Measurements from ENCODE around the gene DGLUCY.

Gene DGLUCY

DNA sequence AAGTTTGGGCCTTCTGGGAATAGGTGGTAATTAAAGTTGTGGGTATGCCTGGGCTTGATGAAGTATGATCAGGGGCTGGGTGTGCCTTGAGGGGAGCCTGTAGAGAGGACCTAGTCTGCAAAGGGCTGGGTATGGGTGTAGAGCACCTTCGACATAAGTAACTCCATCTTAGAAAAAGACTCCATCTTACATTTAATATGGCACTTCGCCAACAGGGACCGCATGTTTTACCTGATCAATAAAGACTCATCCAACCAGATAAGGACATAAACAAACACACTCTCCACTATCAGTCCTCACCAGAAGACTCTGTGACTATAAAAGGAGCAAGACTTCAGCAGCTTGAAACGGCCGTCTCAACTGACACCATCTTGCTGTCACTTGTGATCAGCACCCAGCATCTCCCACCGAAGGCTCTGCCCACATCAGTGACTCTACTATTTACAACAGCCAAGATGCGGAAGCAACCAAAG is 154.1 kb downstream of the DGLUCY start:
- Histone ChIP-seq H3K4me1 (ENCODE audit: control insufficient read depth, low read depth, low read length) (no peaks in the 10 kb centered on the region), H3K27ac (ENCODE audit: low read length) (no peak overlapping the region), H3K27me3 (ENCODE audit: control insufficient read depth, insufficient read depth, low read length) (peaks cover 31% of the 10 kb centered on the region), H3K9ac (ENCODE audit: low read length) (no peak overlapping the region), H3K36me3 (ENCODE audit: control insufficient read depth, low read depth, low read length) (peaks cover 4% of the 10 kb centered on the region), H3K4me3 (ENCODE audit: low read length) (no peak overlapping the region), H3K9me3 (ENCODE audit: control insufficient read depth, low read depth, low read length) (no peaks in the 10 kb centered on the region)

DNA sequence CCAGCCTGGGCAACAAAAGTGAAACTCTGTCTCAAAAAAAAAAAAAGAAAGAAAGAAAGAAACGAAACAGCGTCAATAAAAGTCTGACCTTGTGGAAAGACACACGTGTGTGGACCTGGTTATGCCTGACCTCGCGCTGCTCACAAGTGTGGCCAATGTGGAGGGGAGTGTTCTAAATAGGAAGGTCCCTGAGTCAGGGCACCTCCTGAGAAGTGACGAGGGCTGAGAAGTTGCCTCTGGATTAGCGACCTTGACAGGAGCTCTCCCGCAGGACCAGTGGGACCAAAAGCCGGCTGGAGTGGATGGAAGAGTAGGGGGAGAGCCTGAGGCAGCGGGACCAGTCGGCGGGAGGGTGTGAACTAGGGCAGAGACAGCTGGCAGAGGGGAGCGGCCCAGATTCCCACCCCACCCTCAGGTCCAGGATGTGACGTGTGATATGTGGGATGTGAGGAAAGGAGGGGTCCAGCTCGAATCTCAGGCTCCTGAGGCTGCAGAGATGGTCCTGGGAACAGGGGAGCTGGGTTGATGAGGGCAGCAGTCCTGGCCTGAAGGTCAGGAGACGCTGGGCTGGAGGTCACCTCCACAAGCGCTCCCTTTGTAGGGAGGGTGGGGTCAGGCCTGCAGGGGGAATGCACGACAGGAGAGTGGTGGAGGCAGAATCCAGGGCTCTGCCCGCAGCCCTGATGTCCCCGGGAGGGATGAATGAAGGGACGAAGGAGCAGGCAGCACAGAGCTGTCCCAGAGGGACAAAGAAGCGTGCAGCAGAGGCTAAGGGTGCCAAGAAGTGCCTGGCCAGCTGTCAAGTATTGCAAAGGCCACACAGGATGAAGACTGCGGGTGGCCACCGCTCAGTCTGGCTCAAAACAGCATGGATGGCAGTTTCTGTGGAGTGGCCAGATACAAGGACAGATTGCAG is 155.5 kb downstream of the DGLUCY start:
- Histone ChIP-seq H3K4me3 (ENCODE audit: low read length) (no peak overlapping the region), H3K27me3 (ENCODE audit: control insufficient read depth, insufficient read depth, low read length) (peaks cover 18% of the 10 kb centered on the region), H3K4me1 (ENCODE audit: control insufficient read depth, low read depth, low read length) (no peaks in the 10 kb centered on the region), H3K36me3 (ENCODE audit: control insufficient read depth, low read depth, low read length) (peaks cover 7% of the 10 kb centered on the region), H3K9me3 (ENCODE audit: control insufficient read depth, low read depth, low read length) (no peaks in the 10 kb centered on the region), H3K27ac (ENCODE audit: low read length) (no peak overlapping the region), H3K9ac (ENCODE audit: low read length) (no peak overlapping the region)

DNA sequence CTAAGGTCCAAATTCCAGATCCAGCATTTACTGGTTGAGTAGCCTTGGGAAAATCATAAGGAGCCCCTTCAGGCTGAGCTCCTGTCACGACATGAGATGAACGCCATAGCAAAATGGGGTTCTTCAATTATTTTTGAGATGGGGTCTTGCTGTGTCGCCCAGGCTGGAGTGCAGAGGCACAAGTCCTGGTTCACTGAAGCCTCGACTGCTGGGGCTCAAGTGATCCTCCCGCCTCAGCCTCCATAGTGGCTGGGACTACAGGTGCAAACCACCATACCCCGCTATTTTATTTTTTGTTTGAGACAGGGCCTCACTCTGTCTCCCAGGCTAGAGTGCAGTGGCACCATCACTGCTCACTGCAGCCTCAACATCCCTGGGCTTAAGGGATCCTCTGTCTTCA is 156.3 kb downstream of the DGLUCY start:
- Histone ChIP-seq H3K4me3 (ENCODE audit: low read length) (no peak overlapping the region), H3K36me3 (ENCODE audit: control insufficient read depth, low read depth, low read length) (peaks cover 7% of the 10 kb centered on the region), H3K27ac (ENCODE audit: low read length) (no peak overlapping the region), H3K9me3 (ENCODE audit: control insufficient read depth, low read depth, low read length) (no peaks in the 10 kb centered on the region), H3K27me3 (ENCODE audit: control insufficient read depth, insufficient read depth, low read length) (peaks cover 9% of the 10 kb centered on the region), H3K9ac (ENCODE audit: low read length) (no peak overlapping the region), H3K4me1 (ENCODE audit: control insufficient read depth, low read depth, low read length) (no peaks in the 10 kb centered on the region)

DNA sequence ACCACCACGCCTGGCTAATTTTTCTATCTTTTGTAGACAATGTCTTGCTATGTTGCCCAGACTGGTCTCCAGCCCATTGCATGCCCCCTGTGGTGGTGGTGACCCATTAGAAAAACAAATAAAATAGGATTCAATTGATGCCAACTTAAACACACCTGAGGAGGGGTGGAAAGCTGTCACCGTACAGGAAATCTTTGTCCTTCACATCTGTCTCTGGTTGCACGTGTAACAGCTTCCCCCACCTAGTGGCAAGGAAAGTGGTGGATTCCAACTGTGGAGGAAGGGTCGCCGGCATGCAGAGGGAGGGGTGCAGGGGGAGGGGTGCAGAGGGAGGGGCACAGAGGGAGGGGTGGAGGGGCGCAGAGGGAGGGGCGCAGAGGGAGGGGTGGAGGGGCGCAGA is 156.7 kb downstream of the DGLUCY start:
- Histone ChIP-seq H3K9me3 (ENCODE audit: control insufficient read depth, low read depth, low read length) (no peaks in the 10 kb centered on the region), H3K4me3 (ENCODE audit: low read length) (no peak overlapping the region), H3K36me3 (ENCODE audit: control insufficient read depth, low read depth, low read length) (peaks cover 7% of the 10 kb centered on the region), H3K27me3 (ENCODE audit: control insufficient read depth, insufficient read depth, low read length) (peaks cover 5% of the 10 kb centered on the region), H3K9ac (ENCODE audit: low read length) (no peak overlapping the region), H3K27ac (ENCODE audit: low read length) (no peak overlapping the region), H3K4me1 (ENCODE audit: control insufficient read depth, low read depth, low read length) (no peaks in the 10 kb centered on the region)

DNA sequence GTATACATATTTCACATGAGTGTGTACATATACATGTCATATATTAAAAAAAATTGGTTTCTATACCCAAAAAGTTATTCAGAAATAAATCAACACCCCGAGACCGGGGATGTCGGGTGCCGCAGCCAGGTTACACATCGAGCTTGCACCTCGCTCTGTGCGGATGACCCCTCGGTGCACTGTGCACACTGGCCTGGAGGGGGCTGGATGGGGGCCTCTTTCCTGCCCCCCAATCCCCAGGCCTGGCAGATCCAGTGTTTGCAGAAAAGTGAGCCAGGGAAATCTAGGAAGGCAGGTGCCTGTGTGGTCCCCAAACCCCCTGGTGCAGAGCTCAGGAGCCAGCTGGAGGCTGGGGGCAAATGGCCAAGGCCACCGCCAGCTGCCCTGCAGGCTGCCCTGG is 157.8 kb downstream of the DGLUCY start:
- H3K4me1 ChIP-seq (ENCODE audit: control insufficient read depth, low read depth, low read length): no peaks in the 10 kb centered on the region
- no peaks in the 10 kb centered on the region for H3K27me3 ChIP-seq (ENCODE audit: control insufficient read depth, insufficient read depth, low read length)
- H3K36me3 ChIP-seq (ENCODE audit: control insufficient read depth, low read depth, low read length): peaks cover 14% of the 10 kb centered on the region
- H3K9ac ChIP-seq (ENCODE audit: low read length): no peak overlapping the region
- no peak overlapping the region for H3K4me3 ChIP-seq (ENCODE audit: low read length)
- H3K9me3 ChIP-seq (ENCODE audit: control insufficient read depth, low read depth, low read length): no peaks in the 10 kb centered on the region
- no peak overlapping the region for H3K27ac ChIP-seq (ENCODE audit: low read length)

DNA sequence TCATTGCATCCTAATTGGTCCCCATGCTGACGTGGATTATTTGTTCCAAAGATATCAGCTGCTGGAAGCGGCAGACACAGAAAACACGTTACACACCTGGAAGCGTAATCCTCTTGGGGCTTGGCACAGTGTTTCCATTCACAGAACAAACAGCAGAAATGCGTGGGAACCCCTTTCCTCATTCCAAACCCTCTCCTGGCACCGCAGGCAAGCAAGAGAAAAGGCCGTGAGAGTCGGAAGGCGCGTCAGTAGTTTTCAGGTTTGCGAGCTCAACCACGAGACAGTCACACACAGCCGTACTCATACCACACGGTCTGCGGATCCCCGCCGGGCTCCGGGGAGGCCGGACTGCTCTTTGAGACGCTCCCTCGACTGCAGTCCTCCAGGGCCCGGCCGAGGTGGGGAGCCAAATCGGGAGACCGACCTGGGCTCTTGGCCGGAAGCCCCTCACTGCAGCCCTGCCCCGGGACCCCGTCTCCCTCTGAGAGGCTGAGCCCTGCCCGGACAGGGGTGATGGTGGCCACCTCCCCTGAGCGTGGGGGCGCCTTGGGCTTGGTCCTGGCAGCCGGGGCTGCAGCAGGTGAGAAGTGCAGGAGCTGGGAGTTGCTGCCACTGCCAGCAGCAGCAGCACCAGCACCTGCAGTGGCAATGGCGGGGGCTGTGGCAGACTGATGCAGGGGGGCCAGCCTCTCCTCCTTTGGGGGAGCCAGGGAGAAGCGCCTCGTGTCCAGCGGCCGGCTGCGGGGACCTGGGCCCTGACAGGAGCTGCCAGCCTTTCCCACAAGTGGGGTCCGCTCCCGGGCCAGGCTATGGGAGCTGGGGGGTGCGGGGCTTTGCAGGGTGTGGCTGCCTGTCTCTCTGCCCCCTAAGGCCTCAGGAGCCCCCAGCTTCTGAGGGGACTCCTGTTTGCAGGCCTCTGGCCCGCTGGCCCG is 158.7 kb downstream of the DGLUCY start:
- no peak overlapping the region for H3K27ac ChIP-seq (ENCODE audit: low read length)
- H3K36me3 ChIP-seq (ENCODE audit: control insufficient read depth, low read depth, low read length): peaks cover 20% of the 10 kb centered on the region
- H3K27me3 ChIP-seq (ENCODE audit: control insufficient read depth, insufficient read depth, low read length): no peaks in the 10 kb centered on the region
- H3K9ac ChIP-seq (ENCODE audit: low read length): no peak overlapping the region
- no peak overlapping the region for H3K4me3 ChIP-seq (ENCODE audit: low read length)
- H3K9me3 ChIP-seq (ENCODE audit: control insufficient read depth, low read depth, low read length): no peaks in the 10 kb centered on the region
- no peaks in the 10 kb centered on the region for H3K4me1 ChIP-seq (ENCODE audit: control insufficient read depth, low read depth, low read length)

DNA sequence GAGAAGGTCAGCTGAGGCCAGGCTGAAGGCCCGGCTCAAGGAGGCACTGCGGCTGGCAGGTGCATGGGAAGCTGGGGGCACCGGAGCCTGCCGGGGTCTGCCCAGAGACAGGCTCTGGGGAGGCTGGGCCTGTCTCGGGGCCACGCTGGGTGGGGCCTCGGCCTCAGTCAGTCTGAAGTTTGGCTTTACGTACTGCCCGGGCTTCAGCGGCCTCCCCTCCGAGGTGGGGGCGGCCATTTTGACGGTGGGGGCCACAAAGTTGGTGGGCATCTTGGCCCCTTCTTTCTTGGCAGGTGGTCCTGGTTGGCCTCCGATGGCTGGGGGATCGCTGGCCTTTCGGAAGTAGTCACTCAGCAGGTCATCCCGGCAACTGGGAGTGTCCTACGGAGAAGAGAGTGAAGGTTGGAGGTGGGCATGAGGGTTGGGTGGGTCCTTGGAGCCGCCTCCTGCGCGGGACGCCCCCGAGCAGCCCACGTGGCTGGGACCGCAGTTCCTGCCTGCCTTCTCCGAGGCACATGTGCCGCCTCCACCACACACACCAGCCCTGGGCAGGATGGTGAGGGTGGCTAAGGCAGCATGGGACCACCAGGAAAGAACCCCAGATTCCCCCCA is 159.5 kb downstream of the DGLUCY start:
- no peaks in the 10 kb centered on the region for H3K9me3 ChIP-seq (ENCODE audit: control insufficient read depth, low read depth, low read length)
- H3K36me3 ChIP-seq (ENCODE audit: control insufficient read depth, low read depth, low read length): peaks cover 28% of the 10 kb centered on the region
- H3K27ac ChIP-seq (ENCODE audit: low read length): no peak overlapping the region
- H3K4me1 ChIP-seq (ENCODE audit: control insufficient read depth, low read depth, low read length): no peaks in the 10 kb centered on the region
- H3K27me3 ChIP-seq (ENCODE audit: control insufficient read depth, insufficient read depth, low read length): no peaks in the 10 kb centered on the region
- H3K9ac ChIP-seq (ENCODE audit: low read length): no peak overlapping the region
- H3K4me3 ChIP-seq (ENCODE audit: low read length): no peak overlapping the region

DNA sequence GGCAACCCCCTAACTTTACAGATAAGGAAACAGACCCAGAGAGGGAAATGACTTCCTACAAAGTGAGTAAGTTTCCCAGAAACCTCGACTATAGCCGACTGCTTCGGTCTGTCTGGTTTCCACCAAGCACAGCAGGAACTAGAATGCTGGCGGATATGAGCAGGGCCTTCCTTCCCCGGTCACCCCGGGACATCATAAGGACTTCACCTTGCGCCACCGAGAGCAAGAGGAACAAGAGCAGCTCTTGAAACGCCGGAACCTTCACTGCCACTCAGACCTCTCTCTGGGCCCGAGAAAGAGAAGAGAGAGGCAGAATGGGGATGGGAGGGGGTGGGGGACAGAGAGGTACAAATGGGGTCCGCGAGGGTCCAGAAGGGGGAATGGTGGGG is 160.0 kb downstream of the DGLUCY start:
- Histone ChIP-seq H3K27ac (ENCODE audit: low read length) (no peak overlapping the region), H3K36me3 (ENCODE audit: control insufficient read depth, low read depth, low read length) (peaks cover 29% of the 10 kb centered on the region), H3K9ac (ENCODE audit: low read length) (no peak overlapping the region), H3K4me1 (ENCODE audit: control insufficient read depth, low read depth, low read length) (no peaks in the 10 kb centered on the region), H3K9me3 (ENCODE audit: control insufficient read depth, low read depth, low read length) (no peaks in the 10 kb centered on the region), H3K27me3 (ENCODE audit: control insufficient read depth, insufficient read depth, low read length) (no peaks in the 10 kb centered on the region), H3K4me3 (ENCODE audit: low read length) (no peak overlapping the region)

DNA sequence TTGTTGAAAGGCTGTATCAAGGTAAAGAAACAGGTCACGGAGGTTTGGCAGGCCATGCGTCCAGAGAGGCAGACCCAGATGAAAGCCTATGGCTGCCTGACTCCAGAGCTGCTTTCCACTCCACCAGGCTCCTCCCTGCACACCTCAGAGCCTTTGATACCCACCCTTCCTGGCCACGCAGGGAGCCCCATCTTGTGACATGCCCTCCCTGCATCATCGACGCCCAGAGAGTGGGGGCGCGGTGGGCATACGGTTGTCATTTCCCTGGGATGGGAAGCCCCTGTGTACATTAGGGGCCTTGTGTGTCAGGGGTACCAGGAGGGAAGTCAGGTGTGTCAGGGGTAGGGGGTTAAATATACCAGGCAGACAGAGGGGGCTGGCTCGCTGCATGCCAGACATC is 160.9 kb downstream of the DGLUCY start:
- peaks cover 34% of the 10 kb centered on the region for H3K36me3 ChIP-seq (ENCODE audit: control insufficient read depth, low read depth, low read length)
- H3K27me3 ChIP-seq (ENCODE audit: control insufficient read depth, insufficient read depth, low read length): no peaks in the 10 kb centered on the region
- H3K9ac ChIP-seq (ENCODE audit: low read length): no peak overlapping the region
- H3K4me1 ChIP-seq (ENCODE audit: control insufficient read depth, low read depth, low read length): no peaks in the 10 kb centered on the region
- H3K4me3 ChIP-seq (ENCODE audit: low read length): no peak overlapping the region
- no peak overlapping the region for H3K27ac ChIP-seq (ENCODE audit: low read length)
- H3K9me3 ChIP-seq (ENCODE audit: control insufficient read depth, low read depth, low read length): no peaks in the 10 kb centered on the region

Measured in iPS-18a (cell line).